H1 (cell line): Measurements from ENCODE around the gene KCNH6. TPM values are rescaled to one million over a fixed set of nuclear protein-coding genes. Genes with fewer than 3 reads are reported as not detected.

Source experiments
- BCL11A ChIP-seq, 2 experiments: IDR thresholded peaks; one replicate each; pipeline ENCODE4 v1.6.1; 2011; ENCODE audit warnings: low read depth in 2 of 2, low read length in 2 of 2, mild to moderate bottlenecking in 2 of 2
- EZH2 ChIP-seq: fragments of 200-600 bp; sonication (generic); IDR thresholded peaks from 2 replicates; pipeline ENCODE4 v1.7.1; 2012; ENCODE audit warnings: low read depth, mild to moderate bottlenecking, moderate library complexity, low read length, inconsistent platforms; ENCODE audit not compliant: severe bottlenecking
- KDM1A ChIP-seq: fragments of 200-600, 300-600 bp; sonication (generic); IDR thresholded peaks from 2 replicates; pipeline ENCODE4 v1.7.1; 2016; ENCODE audit warnings: mild to moderate bottlenecking, low read length, borderline replicate concordance
- NANOG ChIP-seq: IDR thresholded peaks from 2 replicates; pipeline ENCODE4 v1.6.1; 2011; ENCODE audit warnings: low read length, low read depth, mild to moderate bottlenecking, inconsistent platforms; ENCODE audit not compliant: insufficient read depth, poor library complexity, severe bottlenecking
- POLR2A ChIP-seq, 2 experiments: IDR thresholded peaks; 1 replicate in 1 of 2; 2 replicates in 1 of 2; pipeline ENCODE4 v1.6.1; 2011; ENCODE audit warnings: low read depth in 2 of 2, low read length in 2 of 2, mild to moderate bottlenecking in 2 of 2; ENCODE audit errors: control extremely low read depth in 1 of 2
- SP2 ChIP-seq: IDR thresholded peaks from 2 replicates; pipeline ENCODE4 v1.6.1; 2012; ENCODE audit warnings: mild to moderate bottlenecking, low read length, inconsistent platforms
- ZNF274 ChIP-seq: IDR thresholded peaks from 2 replicates; pipeline ENCODE4 v1.7.0; 2012; ENCODE audit warnings: low read length, borderline replicate concordance; ENCODE audit errors: extremely low read depth
- polyA plus RNA-seq, 7 experiments: library from polyadenylated mRNA; depleted of rRNA in 3 of 7; stranded (reverse) in 5 of 7; unstranded in 2 of 7; fragments of >200 nt in 5 of 7; fragments of 200-250 nt in 2 of 7; gene quantifications; 1 replicate in 5 of 7; 2 replicates in 1 of 7; 4 replicates in 1 of 7; pipeline versions ENCODE4 v1.2.1 to v1.2.3, GENCODE V29; 2011 to 2013; ENCODE audit warnings: missing spikeins in 2 of 7, mixed read lengths in 2 of 7
- total RNA-seq: library from RNA; stranded (reverse); fragmentation: NEBNext Ultra II Directional; extraction: Animal tissue kit (Norgen Biotek cat#: 25700); gene quantifications from 2 replicates; pipeline ENCODE4 v1.2.1, GENCODE V29; 2021
- TF ChIP-seq, protein P1 (sequence below): IDR thresholded peaks from 2 replicates; pipeline ENCODE4 v1.6.1; 2011; ENCODE audit warnings: low read depth, mild to moderate bottlenecking, low read length; ENCODE audit not compliant: insufficient read depth
- TF ChIP-seq, protein P2 (sequence below): IDR thresholded peaks from 2 replicates; pipeline ENCODE4 v1.6.1; 2012; ENCODE audit warnings: inconsistent platforms

The KCNH6 gene
- total and polyA plus RNA-seq, 2 of the 8 experiments (the other 6 are each of a cell fraction or from before 2014, with no cell fraction given), result 1.8 to 3.6 TPM

DNA sequence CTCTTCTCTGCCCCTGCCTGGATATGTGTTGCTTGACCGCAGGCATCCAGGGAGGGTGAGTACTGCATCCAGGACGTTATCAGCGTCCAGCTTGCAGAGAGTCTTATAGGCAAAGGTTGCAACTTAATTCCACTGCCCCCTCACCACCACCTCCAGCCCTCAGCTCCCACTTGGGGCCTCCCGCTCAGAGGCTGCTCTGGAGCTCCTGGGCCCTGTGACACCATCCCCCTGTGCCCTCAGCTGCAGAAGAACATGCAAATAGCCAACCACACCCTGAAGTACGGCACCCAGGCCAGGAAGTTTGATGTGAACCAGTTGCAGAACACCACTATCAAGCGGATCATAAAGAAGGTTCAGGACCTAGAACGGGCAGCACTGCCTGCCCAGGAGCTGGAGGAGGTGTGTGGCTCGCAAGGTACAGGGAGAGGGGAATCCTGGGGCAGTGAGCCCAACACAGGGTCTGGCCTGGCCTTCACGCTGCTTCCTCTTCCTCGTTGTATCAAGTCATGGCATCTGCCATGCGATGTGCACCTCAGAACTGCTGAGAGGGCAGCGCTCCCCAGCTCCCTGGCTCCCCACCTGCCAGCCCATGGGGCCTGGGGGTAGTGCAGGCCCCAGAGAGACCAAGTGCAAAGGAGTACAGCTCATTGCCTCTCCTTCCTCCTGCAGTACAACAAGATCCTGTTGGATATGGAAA lies 36.7 kb upstream of the KCNH6 start (continued):
- TF ChIP-seq EZH2 (no peak), BCL11A (IDR thresholded peaks at IDR 0.05; ENCODE audit: low read depth in 2 of 2, low read length in 2 of 2) (no peak), POLR2A (IDR thresholded peaks at IDR 0.05; ENCODE audit: control extremely low read depth in 1 of 2, low read depth in 2 of 2, low read length in 2 of 2) (no peak), ZNF274 (no peak), KDM1A (no peak), NANOG (no peak), SP2 (no peak)
- TF ChIP-seq, protein P1, sequence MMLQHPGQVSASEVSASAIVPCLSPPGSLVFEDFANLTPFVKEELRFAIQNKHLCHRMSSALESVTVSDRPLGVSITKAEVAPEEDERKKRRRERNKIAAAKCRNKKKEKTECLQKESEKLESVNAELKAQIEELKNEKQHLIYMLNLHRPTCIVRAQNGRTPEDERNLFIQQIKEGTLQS, result no peak
- TF ChIP-seq, protein P2, sequence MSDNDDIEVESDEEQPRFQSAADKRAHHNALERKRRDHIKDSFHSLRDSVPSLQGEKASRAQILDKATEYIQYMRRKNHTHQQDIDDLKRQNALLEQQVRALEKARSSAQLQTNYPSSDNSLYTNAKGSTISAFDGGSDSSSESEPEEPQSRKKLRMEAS, result no peak
